GM12878 (cell line): Measurements from ENCODE around the gene PAX5. TPM values are rescaled to one million over a fixed set of nuclear protein-coding genes. Genes with fewer than 3 reads are reported as not detected.

Source experiments
- ATAC-seq: fragments of 200-7000 bp; cut with Tn5 transposase; 3 replicates; pipeline ENCODE4 v1.9.1; 2020; ENCODE audit warnings: mild to moderate bottlenecking, moderate library complexity
- BruUV-seq: library from RNA; stranded (reverse); fragments of 400-500 nt; replicated peaks from 2 replicates; lab custom pipeline; 2021; lab: Mats Ljungman, UMichigan
- CTCF ChIA-PET: fragments of 300-600 bp; sonication (Branson Sonifier 250); formaldehyde crosslinking; extraction: SDS; loops from one replicate; lab custom pipeline; 2021; ENCODE audit warnings: inconsistent platforms; lab: Yijun Ruan, JAX
- POLR2A ChIA-PET: fragments of 350-600 bp; formaldehyde crosslinking; extraction: SDS; loops from one replicate; lab custom pipeline; 2021; ENCODE audit warnings: inconsistent platforms; lab: Charles Lee
- RAD21 ChIA-PET: fragments of 300-600 bp; sonication (Branson Sonifier 250); formaldehyde crosslinking; loops from one replicate; lab custom pipeline; 2023; ENCODE audit warnings: antibody characterized with exemption; ENCODE audit not compliant: unreplicated experiment; lab: Charles Lee
- SMC1A ChIA-PET: fragments of 300-600 bp; sonication (Branson Sonifier 250); formaldehyde crosslinking; loops from one replicate; lab custom pipeline; 2023; ENCODE audit not compliant: unreplicated experiment, uncharacterized antibody; lab: Charles Lee
- DNase-seq: peaks from one replicate; pipeline ENCODE4 v3.0.0-alpha.2; 2011; ENCODE audit warnings: low read depth, low spot score
- FAIRE-seq: peaks from 3 replicates; lab custom pipeline; 2011; peaks lifted over from hg19 to GRCh38; lab: Jason Lieb, UNC
- H2AFZ ChIP-seq: 2 replicates; pipeline ENCODE4 v1.6.0; 2011; ENCODE audit warnings: low read depth, low read length, control low read depth; ENCODE audit not compliant: control insufficient read depth
- H3K27ac ChIP-seq: 2 replicates; pipeline ENCODE4 v1.5.1; 2011; ENCODE audit warnings: control low read depth; ENCODE audit not compliant: control insufficient read depth, insufficient read depth
- H3K27me3 ChIP-seq, 2 experiments: replicated peaks in 1 of 2; 2 replicates each; pipeline versions ENCODE4 v1.6.0 to v1.6.1; 2011; ENCODE audit warnings: low read length in 1 of 2; ENCODE audit not compliant: control insufficient read depth in 2 of 2, insufficient read depth in 2 of 2
- H3K36me3 ChIP-seq, 2 experiments: 2 replicates each; pipeline ENCODE4 v1.5.1; 2011; ENCODE audit warnings: low read length in 1 of 2; ENCODE audit not compliant: control insufficient read depth in 2 of 2, insufficient read depth in 2 of 2
- H3K4me1 ChIP-seq: 2 replicates; pipeline ENCODE4 v1.6.1; 2011; ENCODE audit warnings: mild to moderate bottlenecking, low read length, moderate library complexity, mixed read lengths; ENCODE audit not compliant: control insufficient read depth, insufficient read depth
- H3K4me2 ChIP-seq: 2 replicates; pipeline ENCODE4 v1.6.0; 2011; ENCODE audit warnings: control low read depth; ENCODE audit not compliant: control insufficient read depth, insufficient read depth
- H3K4me3 ChIP-seq: fragments of 200-600 bp; sonication (generic); 2 replicates; pipeline ENCODE4 v1.5.1; 2016
- H3K79me2 ChIP-seq: 2 replicates; pipeline ENCODE4 v1.6.0; 2011; ENCODE audit warnings: low read length; ENCODE audit not compliant: control insufficient read depth, insufficient read depth
- H3K9ac ChIP-seq: 2 replicates; pipeline ENCODE4 v1.8.0; 2011; ENCODE audit warnings: low read length, control low read depth, mixed read lengths; ENCODE audit not compliant: control insufficient read depth, insufficient read depth
- H3K9me3 ChIP-seq: replicated peaks from 3 replicates; pipeline ENCODE4 v1.5.1; 2011; ENCODE audit warnings: mild to moderate bottlenecking, low read length; ENCODE audit not compliant: control insufficient read depth, insufficient read depth
- H4K20me1 ChIP-seq: 2 replicates; pipeline ENCODE4 v1.6.0; 2011; ENCODE audit not compliant: control insufficient read depth, insufficient read depth
- ASH2L ChIP-seq: fragments of 300-600, 200-600 bp; sonication (generic); IDR thresholded peaks from 2 replicates; pipeline ENCODE4 v1.6.1; 2017; ENCODE audit warnings: low read depth, mild to moderate bottlenecking, borderline replicate concordance
- CHD2 ChIP-seq: IDR thresholded peaks from 2 replicates; pipeline ENCODE4 v1.6.1; 2011; ENCODE audit warnings: low read depth, low read length, improper control_type of control experiment, borderline replicate concordance
- KDM1A ChIP-seq: fragments of 200-600 bp; sonication (generic); IDR thresholded peaks from 2 replicates; pipeline ENCODE4 v1.6.1; 2016; ENCODE audit warnings: borderline replicate concordance
- ZBTB40 ChIP-seq: fragments of 450-650 bp; IDR thresholded peaks from 2 replicates; pipeline ENCODE4 v1.6.1; 2016; ENCODE audit warnings: mild to moderate bottlenecking, moderate library complexity, borderline replicate concordance
- WGBS: methylation state at CpG from one replicate; pipeline ENCODE4 v1.1.6; 2016; ENCODE audit warnings: low lambda C conversion rate; ENCODE audit not compliant: insufficient replicate concordance, insufficient coverage; ENCODE audit errors: missing lambda C conversion rate; 5-methylcytosine and 5-hydroxymethylcytosine counted together
- in situ Hi-C: fragments of 300-500 bp; cut with MboI; formaldehyde crosslinking; loops from 9 replicates; pipeline ENCODE4 v1.14.3; 2018; ENCODE audit warnings: mixed read lengths
- intact Hi-C: fragments of 100-400 bp; cut with micrococcal nuclease; formaldehyde crosslinking; loops from one replicate; pipeline ENCODE4 v1.14.2; 2022; ENCODE audit not compliant: unreplicated experiment
- polyA plus RNA-seq, 11 experiments: library from polyadenylated mRNA; depleted of rRNA in 4 of 11; unstranded in 6 of 11; stranded (reverse) in 5 of 11; fragments of >200 nt; fragmentation: Nextera tagmentation in 4 of 11; fragmentation: Illumina TruSeq in 1 of 11; extraction: Ambion mirVana in 4 of 11; extraction: Trizol in 1 of 11; gene quantifications; 1 replicate in 1 of 11; 2 replicates in 10 of 11; pipeline versions ENCODE4 v1.2.1 to v1.2.3, GENCODE V29; 2011 to 2016; ENCODE audit warnings: inconsistent platforms in 2 of 11, missing spikeins in 2 of 11, low read depth in 1 of 11
- total RNA-seq, 4 experiments: library from RNA; depleted of rRNA in 3 of 4; stranded (reverse); fragments of >200 nt in 3 of 4; fragmentation: Illumina TruSeq in 1 of 4; extraction: Trizol in 1 of 4; gene quantifications; 2 replicates each; pipeline versions ENCODE4 v1.2.1 to v1.2.3, GENCODE V29; 2013 to 2021
- TF ChIP-seq, protein P1 (sequence below): fragments of 450-650 bp; conservative IDR thresholded peaks from 2 replicates; pipeline ENCODE4 v1.6.1; 2017; ENCODE audit warnings: mild to moderate bottlenecking, moderate library complexity

Gene PAX5
- total and polyA plus RNA-seq, 10 of the 15 experiments (the other 5 are each of a cell fraction or from before 2014, with no cell fraction given) = 2.2 to 123 (median 31.9) TPM

GRCh38 chr9:36823934-36824333 is 210.1 kb downstream of the PAX5 start:
- in situ Hi-C loops (no loop called here), intact Hi-C loops (no loop called here)
- FAIRE-seq = no peak
- no peaks in the 10 kb centered on the region for H3K79me2 ChIP-seq
- TF ChIP-seq CHD2 = no peak
- no peak for TF ChIP-seq KDM1A
- TF ChIP-seq ZBTB40 = no peak
- TF ChIP-seq, protein P1, sequence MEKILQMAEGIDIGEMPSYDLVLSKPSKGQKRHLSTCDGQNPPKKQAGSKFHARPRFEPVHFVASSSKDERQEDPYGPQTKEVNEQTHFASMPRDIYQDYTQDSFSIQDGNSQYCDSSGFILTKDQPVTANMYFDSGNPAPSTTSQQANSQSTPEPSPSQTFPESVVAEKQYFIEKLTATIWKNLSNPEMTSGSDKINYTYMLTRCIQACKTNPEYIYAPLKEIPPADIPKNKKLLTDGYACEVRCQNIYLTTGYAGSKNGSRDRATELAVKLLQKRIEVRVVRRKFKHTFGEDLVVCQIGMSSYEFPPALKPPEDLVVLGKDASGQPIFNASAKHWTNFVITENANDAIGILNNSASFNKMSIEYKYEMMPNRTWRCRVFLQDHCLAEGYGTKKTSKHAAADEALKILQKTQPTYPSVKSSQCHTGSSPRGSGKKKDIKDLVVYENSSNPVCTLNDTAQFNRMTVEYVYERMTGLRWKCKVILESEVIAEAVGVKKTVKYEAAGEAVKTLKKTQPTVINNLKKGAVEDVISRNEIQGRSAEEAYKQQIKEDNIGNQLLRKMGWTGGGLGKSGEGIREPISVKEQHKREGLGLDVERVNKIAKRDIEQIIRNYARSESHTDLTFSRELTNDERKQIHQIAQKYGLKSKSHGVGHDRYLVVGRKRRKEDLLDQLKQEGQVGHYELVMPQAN = no peak
- no peak for TF ChIP-seq ASH2L
- BruUV-seq = no TSS peak
- no peak overlapping the region for H2AFZ ChIP-seq
- H3K9ac ChIP-seq = no peak overlapping the region
- RAD21 ChIA-PET = no interaction called here
- 45% methylated on average over 5 of the region's 5 CpGs for WGBS
- no peak for ATAC-seq
- no peaks in the 10 kb centered on the region for H3K36me3 ChIP-seq
- no peaks in the 10 kb centered on the region; the same call in 1 of the 2 replicates for H3K4me1 ChIP-seq
- H3K9me3 ChIP-seq = no peaks in the 10 kb centered on the region
- SMC1A ChIA-PET = no interaction called here
- no peak overlapping the region for H3K4me3 ChIP-seq
- CTCF ChIA-PET = interaction anchor here (0.6 kb wide), 1 partner anchor 80 kb away, joined by 3 read pairs; no protein-coding TSS in a partner anchor
- H4K20me1 ChIP-seq = no peaks in the 10 kb centered on the region
- no peak overlapping the region for H3K4me2 ChIP-seq
- H3K27ac ChIP-seq = no peak overlapping the region
- no peak for DNase-seq
- POLR2A ChIA-PET = no interaction called here
- peaks cover 4 to 5% of the 10 kb centered on the region in 2 experiments; a peak in 3 of 4 replicates for H3K27me3 ChIP-seq
